Bronchial epithelial cell (primary cell): ENCODE results near the gene ABCC2. TPM values are rescaled to one million over a fixed set of nuclear protein-coding genes. Genes with fewer than 3 reads are reported as not detected.

Experiments
- DNase-seq: peaks from one replicate; pipeline ENCODE4 v3.0.0-alpha.2; 2010; ENCODE audit warnings: low read depth
- FAIRE-seq: peaks from 2 replicates; lab custom pipeline; 2011; peaks lifted over from hg19 to GRCh38; lab: Jason Lieb, UNC
- H3K27me3 ChIP-seq: 2 replicates; pipeline ENCODE4 v1.5.1; 2011; ENCODE audit warnings: low read length; ENCODE audit not compliant: control insufficient read depth, insufficient read depth
- H3K36me3 ChIP-seq: 2 replicates; pipeline ENCODE4 v1.5.1; 2011; ENCODE audit warnings: low read length; ENCODE audit not compliant: control insufficient read depth, insufficient read depth
- H3K4me3 ChIP-seq: 2 replicates; pipeline ENCODE4 v1.5.1; 2011; ENCODE audit warnings: mild to moderate bottlenecking, low read depth, low read length, control low read depth
- CTCF ChIP-seq: IDR thresholded peaks from 2 replicates; pipeline ENCODE4 v1.5.1; 2011; ENCODE audit warnings: mild to moderate bottlenecking, moderate library complexity, low read length, control low read depth, inconsistent platforms; ENCODE audit not compliant: insufficient read depth, severe bottlenecking
- total RNA-seq: library from RNA; depleted of rRNA; stranded (reverse); fragments of >200 nt; gene quantifications from 2 replicates; pipeline ENCODE4 v1.2.1, GENCODE V29; 2014

ABCC2 gene
- total RNA-seq, 1 donor from 2014 or later: 0.53 TPM

GRCh38 chr10:99793819-99794218 is 11.4 kb downstream of the ABCC2 start:
- TF ChIP-seq CTCF: no peak

GRCh38 chr10:99796928-99797327 is 14.5 kb downstream of the ABCC2 start:
- H3K36me3 ChIP-seq: no peaks in the 10 kb centered on the region
- no peak for DNase-seq
- no peak overlapping the region for H3K4me3 ChIP-seq
- H3K27me3 ChIP-seq: no peaks in the 10 kb centered on the region
- no peak for FAIRE-seq
- TF ChIP-seq CTCF: no peak

More at GRCh38 chr10:99793819-99794218, 11.4 kb downstream of the ABCC2 start:
- FAIRE-seq (no peak), DNase-seq (no peak)
- Histone ChIP-seq H3K36me3 (no peaks in the 10 kb centered on the region), H3K27me3 (no peaks in the 10 kb centered on the region), H3K4me3 (no peak overlapping the region)

- Histone ChIP-seq H3K4me3 (no peak overlapping the region), H3K27me3 (no peaks in the 10 kb centered on the region), H3K36me3 (no peaks in the 10 kb centered on the region)
- TF ChIP-seq CTCF: no peak
- FAIRE-seq (peak; percentile 52), DNase-seq (no peak)
Measured at GRCh38 chr10:99798031-99798430, 15.6 kb downstream of the ABCC2 start.

- Histone ChIP-seq H3K36me3 (no peaks in the 10 kb centered on the region), H3K27me3 (no peaks in the 10 kb centered on the region), H3K4me3 (no peak overlapping the region)
- no peak for TF ChIP-seq CTCF
- FAIRE-seq (no peak), DNase-seq (no peak)
Measured at GRCh38 chr10:99798920-99799319, 16.5 kb downstream of the ABCC2 start.

GRCh38 chr10:99799613-99800012 is 17.2 kb downstream of the ABCC2 start:
- FAIRE-seq: no peak
- Histone ChIP-seq H3K4me3 (no peak overlapping the region), H3K36me3 (no peaks in the 10 kb centered on the region), H3K27me3 (no peaks in the 10 kb centered on the region)
- TF ChIP-seq CTCF: peak; percentile 1
- no peak for DNase-seq

- DNase-seq (no peak), FAIRE-seq (no peak)
- TF ChIP-seq CTCF: no peak
- no peaks in the 10 kb centered on the region for H3K36me3 ChIP-seq
- H3K27me3 ChIP-seq: no peaks in the 10 kb centered on the region
- no peak overlapping the region for H3K4me3 ChIP-seq
Measured at GRCh38 chr10:99804471-99804870, 22.0 kb downstream of the ABCC2 start.
